Neural cell (in vitro differentiated cells): Measurements from ENCODE around the gene C17orf78. TPM values are rescaled to one million over a fixed set of nuclear protein-coding genes. Genes with fewer than 3 reads are reported as not detected.

Experiments used
- H2AFZ ChIP-seq: fragments of 200-600, 300-800 bp; sonication (generic), shearing (Covaris generic); 2 replicates; pipeline ENCODE4 v1.6.0; 2014; ENCODE audit warnings: low read depth, mild to moderate bottlenecking, antibody characterized with exemption, low read length, moderate library complexity
- H3F3A ChIP-seq: fragments of 200-600 bp; shearing (Covaris generic); 2 replicates; pipeline ENCODE4 v1.6.1; 2016; ENCODE audit warnings: mild to moderate bottlenecking, moderate library complexity, mixed read lengths, antibody characterized with exemption, low read length; ENCODE audit not compliant: insufficient read depth, poor library complexity, severe bottlenecking
- H3K27ac ChIP-seq: fragments of 200-600, 300-800 bp; sonication (generic), shearing (Covaris generic); 2 replicates; pipeline ENCODE4 v1.5.1; 2014; ENCODE audit warnings: mild to moderate bottlenecking, low read length, moderate library complexity
- H3K27me3 ChIP-seq: fragments of 300-800, 200-600 bp; sonication (generic), shearing (Covaris generic); 2 replicates; pipeline ENCODE4 v1.6.0; 2014; ENCODE audit warnings: mild to moderate bottlenecking, low read depth, low read length, moderate library complexity; ENCODE audit not compliant: insufficient read depth
- H3K36me3 ChIP-seq: fragments of 300-800, 200-600 bp; sonication (generic), shearing (Covaris generic); 2 replicates; pipeline ENCODE4 v1.5.1; 2014; ENCODE audit warnings: mild to moderate bottlenecking, antibody characterized with exemption, low read length, moderate library complexity; ENCODE audit not compliant: insufficient read depth
- H3K4me2 ChIP-seq: fragments of 300-800, 200-600 bp; sonication (generic), shearing (Covaris generic); 2 replicates; pipeline ENCODE4 v1.6.0; 2014; ENCODE audit warnings: mild to moderate bottlenecking, low read length
- H3K4me3 ChIP-seq: fragments of 300-800, 200-600 bp; sonication (generic), shearing (Covaris generic); 2 replicates; pipeline ENCODE4 v1.5.1; 2014; ENCODE audit warnings: mild to moderate bottlenecking, low read length, moderate library complexity
- H3K79me2 ChIP-seq: fragments of 200-600 bp; shearing (Covaris generic); replicated peaks from 2 replicates; pipeline ENCODE4 v1.6.0; 2014; ENCODE audit warnings: mild to moderate bottlenecking, low read length, moderate library complexity; ENCODE audit not compliant: insufficient read depth
- H3K9ac ChIP-seq: fragments of 300-800, 200-600 bp; sonication (generic), shearing (Covaris generic); 2 replicates; pipeline ENCODE4 v1.6.1; 2016; ENCODE audit warnings: mild to moderate bottlenecking, low read length, mixed read lengths
- H3K9me2 ChIP-seq: fragments of 200-600 bp; shearing (Covaris generic); 2 replicates; pipeline ENCODE4 v1.6.1; 2016; ENCODE audit warnings: mild to moderate bottlenecking, low read length, mixed read lengths; ENCODE audit not compliant: insufficient read depth
- H3K9me3 ChIP-seq: fragments of 200-600, 300-800 bp; sonication (generic), shearing (Covaris generic); 2 replicates; pipeline ENCODE4 v1.6.1; 2016; ENCODE audit warnings: mild to moderate bottlenecking, mixed run types, low read length, moderate library complexity, mixed read lengths
- H4K20me1 ChIP-seq: fragments of 200-600 bp; shearing (Covaris generic); 2 replicates; pipeline ENCODE4 v1.6.1; 2016; ENCODE audit warnings: mild to moderate bottlenecking, mixed run types; ENCODE audit not compliant: insufficient read depth
- EP300 ChIP-seq: fragments of 450-650 bp; conservative IDR thresholded peaks from 2 replicates; pipeline ENCODE4 v1.6.1; 2014; ENCODE audit warnings: antibody characterized with exemption, mild to moderate bottlenecking, moderate library complexity; ENCODE audit not compliant: poor library complexity, severe bottlenecking
- EZH2 ChIP-seq: fragments of 200-600, 300-800 bp; shearing (Covaris generic), sonication (generic); IDR thresholded peaks from 2 replicates; pipeline ENCODE4 v1.6.1; 2014; ENCODE audit warnings: antibody characterized with exemption, low read length, borderline replicate concordance, mild to moderate bottlenecking; ENCODE audit not compliant: insufficient read depth, poor library complexity, severe bottlenecking
- MXI1 ChIP-seq: fragments of 450-650 bp; conservative IDR thresholded peaks from 2 replicates; pipeline ENCODE4 v1.6.1; 2014; ENCODE audit warnings: antibody characterized with exemption, mild to moderate bottlenecking; ENCODE audit not compliant: poor library complexity, severe bottlenecking
- POLR2AphosphoS5 ChIP-seq: IDR thresholded peaks from 2 replicates; pipeline ENCODE4 v1.6.1; 2012
- RAD21 ChIP-seq: fragments of 450-650 bp; conservative IDR thresholded peaks from 2 replicates; pipeline ENCODE4 v1.6.1; 2014; ENCODE audit warnings: antibody characterized with exemption, mild to moderate bottlenecking, moderate library complexity
- SMC3 ChIP-seq: fragments of 450-650 bp; conservative IDR thresholded peaks from 2 replicates; pipeline ENCODE4 v1.6.1; 2014; ENCODE audit warnings: antibody characterized with exemption, mild to moderate bottlenecking, moderate library complexity; ENCODE audit not compliant: poor library complexity
- TAF1 ChIP-seq: IDR thresholded peaks from 2 replicates; pipeline ENCODE4 v1.6.1; 2012; ENCODE audit warnings: low read depth
- polyA plus RNA-seq: library from polyadenylated mRNA; depleted of rRNA; stranded (reverse); fragments of >200 nt; gene quantifications from 2 replicates; pipeline ENCODE4 v1.2.3, GENCODE V29; 2014
- TF ChIP-seq, protein P1 (sequence below): fragments of 450-650 bp; IDR thresholded peaks from 2 replicates; pipeline ENCODE4 v1.5.1; 2014; ENCODE audit warnings: antibody characterized with exemption, mild to moderate bottlenecking, moderate library complexity; ENCODE audit not compliant: poor library complexity, severe bottlenecking
- TF ChIP-seq, protein P2 (sequence below): IDR thresholded peaks from 2 replicates; pipeline ENCODE4 v1.6.1; 2012; ENCODE audit warnings: borderline replicate concordance

C17orf78 gene
- polyA plus RNA-seq, 1 donor from 2014 or later = not detected

DNA sequence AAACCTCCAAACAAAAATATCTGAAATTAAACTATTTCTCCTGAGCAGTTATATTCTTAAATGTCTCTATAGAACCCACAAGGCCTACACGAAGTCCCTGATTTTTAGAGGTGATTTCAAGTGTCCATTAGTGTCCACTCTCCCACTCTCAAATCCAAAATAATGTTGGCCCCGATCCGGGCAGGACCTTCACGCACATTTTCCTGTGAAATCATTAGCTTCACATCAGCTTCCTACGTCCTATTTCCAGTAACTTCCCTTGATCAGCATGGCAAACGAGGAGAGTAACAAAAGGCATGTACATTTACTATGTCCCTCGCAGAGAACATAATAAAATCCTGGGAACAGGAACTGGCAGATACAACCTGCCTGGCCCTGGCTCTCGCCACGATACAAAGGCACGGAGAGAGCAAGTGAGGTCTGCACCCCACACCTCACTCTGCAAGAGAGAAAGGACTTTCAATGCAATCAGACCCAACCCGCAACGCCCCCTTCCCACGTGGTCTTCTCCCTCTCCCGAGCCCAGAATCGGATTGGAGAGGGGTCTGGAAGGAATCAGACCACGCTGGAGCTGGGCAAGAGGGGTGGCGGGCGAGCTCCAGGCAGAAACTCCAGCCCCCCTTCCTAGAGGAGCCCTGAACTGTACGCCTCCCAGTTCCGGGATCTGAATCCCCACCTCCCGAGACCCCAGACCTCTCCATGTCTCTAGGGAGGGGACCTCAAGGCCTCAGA lies 17.5 kb upstream of the C17orf78 start:
- Histone ChIP-seq H3K4me2 (peak overlapping the region; percentile 76), H2AFZ (peak overlapping the region; percentile 80), H3K4me3 (peak overlapping the region; percentile 100), H3K79me2 (peaks cover 19% of the 10 kb centered on the region), H3K36me3 (no peaks in the 10 kb centered on the region), H3K9me3 (no peaks in the 10 kb centered on the region), H3K27me3 (no peaks in the 10 kb centered on the region), H4K20me1 (no peaks in the 10 kb centered on the region), H3K9me2 (no peaks in the 10 kb centered on the region), H3K9ac (peak overlapping the region; percentile 83), H3F3A (no peaks in the 10 kb centered on the region), H3K27ac (peak overlapping the region; percentile 82)
- TF ChIP-seq, protein P1, sequence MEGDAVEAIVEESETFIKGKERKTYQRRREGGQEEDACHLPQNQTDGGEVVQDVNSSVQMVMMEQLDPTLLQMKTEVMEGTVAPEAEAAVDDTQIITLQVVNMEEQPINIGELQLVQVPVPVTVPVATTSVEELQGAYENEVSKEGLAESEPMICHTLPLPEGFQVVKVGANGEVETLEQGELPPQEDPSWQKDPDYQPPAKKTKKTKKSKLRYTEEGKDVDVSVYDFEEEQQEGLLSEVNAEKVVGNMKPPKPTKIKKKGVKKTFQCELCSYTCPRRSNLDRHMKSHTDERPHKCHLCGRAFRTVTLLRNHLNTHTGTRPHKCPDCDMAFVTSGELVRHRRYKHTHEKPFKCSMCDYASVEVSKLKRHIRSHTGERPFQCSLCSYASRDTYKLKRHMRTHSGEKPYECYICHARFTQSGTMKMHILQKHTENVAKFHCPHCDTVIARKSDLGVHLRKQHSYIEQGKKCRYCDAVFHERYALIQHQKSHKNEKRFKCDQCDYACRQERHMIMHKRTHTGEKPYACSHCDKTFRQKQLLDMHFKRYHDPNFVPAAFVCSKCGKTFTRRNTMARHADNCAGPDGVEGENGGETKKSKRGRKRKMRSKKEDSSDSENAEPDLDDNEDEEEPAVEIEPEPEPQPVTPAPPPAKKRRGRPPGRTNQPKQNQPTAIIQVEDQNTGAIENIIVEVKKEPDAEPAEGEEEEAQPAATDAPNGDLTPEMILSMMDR = no peak
- no peak for TF ChIP-seq EZH2
- TF ChIP-seq SMC3 = no peak
- TF ChIP-seq MXI1 = peak; percentile 94
- no peak for TF ChIP-seq EP300
- no peak for TF ChIP-seq TAF1
- TF ChIP-seq POLR2AphosphoS5 = peak; percentile 60
- no peak for TF ChIP-seq RAD21
- TF ChIP-seq, protein P2, sequence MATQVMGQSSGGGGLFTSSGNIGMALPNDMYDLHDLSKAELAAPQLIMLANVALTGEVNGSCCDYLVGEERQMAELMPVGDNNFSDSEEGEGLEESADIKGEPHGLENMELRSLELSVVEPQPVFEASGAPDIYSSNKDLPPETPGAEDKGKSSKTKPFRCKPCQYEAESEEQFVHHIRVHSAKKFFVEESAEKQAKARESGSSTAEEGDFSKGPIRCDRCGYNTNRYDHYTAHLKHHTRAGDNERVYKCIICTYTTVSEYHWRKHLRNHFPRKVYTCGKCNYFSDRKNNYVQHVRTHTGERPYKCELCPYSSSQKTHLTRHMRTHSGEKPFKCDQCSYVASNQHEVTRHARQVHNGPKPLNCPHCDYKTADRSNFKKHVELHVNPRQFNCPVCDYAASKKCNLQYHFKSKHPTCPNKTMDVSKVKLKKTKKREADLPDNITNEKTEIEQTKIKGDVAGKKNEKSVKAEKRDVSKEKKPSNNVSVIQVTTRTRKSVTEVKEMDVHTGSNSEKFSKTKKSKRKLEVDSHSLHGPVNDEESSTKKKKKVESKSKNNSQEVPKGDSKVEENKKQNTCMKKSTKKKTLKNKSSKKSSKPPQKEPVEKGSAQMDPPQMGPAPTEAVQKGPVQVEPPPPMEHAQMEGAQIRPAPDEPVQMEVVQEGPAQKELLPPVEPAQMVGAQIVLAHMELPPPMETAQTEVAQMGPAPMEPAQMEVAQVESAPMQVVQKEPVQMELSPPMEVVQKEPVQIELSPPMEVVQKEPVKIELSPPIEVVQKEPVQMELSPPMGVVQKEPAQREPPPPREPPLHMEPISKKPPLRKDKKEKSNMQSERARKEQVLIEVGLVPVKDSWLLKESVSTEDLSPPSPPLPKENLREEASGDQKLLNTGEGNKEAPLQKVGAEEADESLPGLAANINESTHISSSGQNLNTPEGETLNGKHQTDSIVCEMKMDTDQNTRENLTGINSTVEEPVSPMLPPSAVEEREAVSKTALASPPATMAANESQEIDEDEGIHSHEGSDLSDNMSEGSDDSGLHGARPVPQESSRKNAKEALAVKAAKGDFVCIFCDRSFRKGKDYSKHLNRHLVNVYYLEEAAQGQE = peak; percentile 51

- Histone ChIP-seq H3K9me2 (no peaks in the 10 kb centered on the region), H3K4me2 (peak overlapping the region; percentile 76), H3K4me3 (peak overlapping the region; percentile 100), H3K27ac (peak overlapping the region; percentile 82), H3K79me2 (peaks cover 18% of the 10 kb centered on the region), H3K9ac (peak overlapping the region; percentile 83), H4K20me1 (no peaks in the 10 kb centered on the region), H3F3A (no peaks in the 10 kb centered on the region), H3K27me3 (no peaks in the 10 kb centered on the region), H3K9me3 (no peaks in the 10 kb centered on the region), H2AFZ (peak overlapping the region; percentile 80), H3K36me3 (no peaks in the 10 kb centered on the region)
- TF ChIP-seq RAD21 = no peak
- no peak for TF ChIP-seq TAF1
- no peak for TF ChIP-seq EP300
- no peak for TF ChIP-seq EZH2
- no peak for TF ChIP-seq SMC3
- TF ChIP-seq MXI1 = peak; percentile 93
- no peak for TF ChIP-seq POLR2AphosphoS5
- TF ChIP-seq, protein P2 = peak; percentile 5
- TF ChIP-seq, protein P1 = peak; percentile 51
Measured at GRCh38 chr17:37358830-37359681, 16.7 kb upstream of the C17orf78 start.
